CD4-positive, alpha-beta memory T cell (primary cell): ENCODE data around the gene OST4. TPM values are rescaled to one million over a fixed set of nuclear protein-coding genes. Genes with fewer than 3 reads are reported as not detected.
A peak's percentile ranks its signal among the peaks of the same experiment; 100 is the strongest.

Experiments
- CTCF ChIA-PET: fragments of 350-600 bp; sonication (Branson Sonifier 250); formaldehyde crosslinking; loops from one replicate; lab custom pipeline; 2021; ENCODE audit warnings: inconsistent platforms; ENCODE audit not compliant: partially characterized antibody; lab: Charles Lee
- POLR2A ChIA-PET: fragments of 350-600 bp; sonication (Branson Sonifier 250); formaldehyde crosslinking; loops from one replicate; lab custom pipeline; 2021; ENCODE audit not compliant: partially characterized antibody; lab: Charles Lee
- DNase-seq, 5 donors: peaks; one replicate each; pipeline versions ENCODE4 v3.0.0 to v3.0.0-alpha.2; 2020 to 2022; ENCODE audit warnings: mixed read lengths in 1 of 5
- H3K27ac ChIP-seq: one replicate; pipeline ENCODE4 v1.7.0; 2013; ENCODE audit warnings: low read depth, low read length
- H3K27me3 ChIP-seq: 2 replicates; pipeline ENCODE4 v1.7.0; 2013; ENCODE audit warnings: mild to moderate bottlenecking, low read length, moderate library complexity; ENCODE audit not compliant: insufficient read depth
- H3K36me3 ChIP-seq: 2 replicates; pipeline ENCODE4 v1.7.0; 2013; ENCODE audit warnings: mild to moderate bottlenecking, low read length, moderate library complexity; ENCODE audit not compliant: insufficient read depth
- H3K4me1 ChIP-seq: 2 replicates; pipeline ENCODE4 v1.7.0; 2013; ENCODE audit warnings: mild to moderate bottlenecking, low read length, moderate library complexity; ENCODE audit not compliant: insufficient read depth
- H3K4me3 ChIP-seq, 2 donors: one replicate each; pipeline ENCODE4 v1.7.0; 2013; ENCODE audit warnings: low read length in 2 of 2, mild to moderate bottlenecking in 1 of 2
- H3K9me3 ChIP-seq, 2 donors: one replicate each; pipeline ENCODE4 v1.7.0; 2013; ENCODE audit warnings: low read length in 2 of 2, control low read depth in 1 of 2; ENCODE audit not compliant: control insufficient read depth in 1 of 2
- H3K27ac Mint-ChIP-seq, 7 donors: one replicate each; pipeline ENCODE4 v1.8.0; 2020 to 2021; ENCODE audit warnings: mixed read lengths in 7 of 7, mild to moderate bottlenecking in 6 of 7, inconsistent platforms in 3 of 7, moderate library complexity in 3 of 7
- H3K27me3 Mint-ChIP-seq, 2 donors: one replicate each; pipeline ENCODE4 v1.8.0; 2020 to 2021; ENCODE audit warnings: mixed read lengths in 2 of 2
- H3K36me3 Mint-ChIP-seq, 2 donors: one replicate each; pipeline ENCODE4 v1.8.0; 2020 to 2021; ENCODE audit warnings: mixed read lengths in 2 of 2, inconsistent platforms in 1 of 2, mild to moderate bottlenecking in 1 of 2
- H3K4me1 Mint-ChIP-seq, 4 donors: one replicate each; pipeline ENCODE4 v1.8.0; 2020 to 2021; ENCODE audit warnings: mixed read lengths in 4 of 4, mild to moderate bottlenecking in 1 of 4
- H3K4me3 Mint-ChIP-seq, 8 donors: one replicate each; pipeline ENCODE4 v1.8.0; 2020 to 2021; ENCODE audit warnings: mixed read lengths in 8 of 8, mild to moderate bottlenecking in 7 of 8, moderate library complexity in 6 of 8, inconsistent platforms in 3 of 8
- H3K9me3 Mint-ChIP-seq, 8 donors: one replicate each; pipeline ENCODE4 v1.8.0; 2020 to 2021; ENCODE audit warnings: mixed read lengths in 8 of 8, mild to moderate bottlenecking in 5 of 8, inconsistent platforms in 3 of 8, moderate library complexity in 1 of 8
- intact Hi-C: fragments of 100-400 bp; cut with micrococcal nuclease; formaldehyde crosslinking; loops from one replicate; pipeline ENCODE4 v1.15.1; 2023
- polyA plus RNA-seq, 2 donors: library from polyadenylated mRNA; unstranded; fragments of 300-500 nt; fragmentation: Illumina TruSeq; gene quantifications; one replicate each; pipeline ENCODE4 v1.2.3, GENCODE V29; 2021
- total RNA-seq, 2 experiments: library from RNA; stranded (reverse); gene quantifications; one replicate each; pipeline ENCODE4 v1.2.3, GENCODE V29; 2021

The OST4 gene
- total and polyA plus RNA-seq, 4 experiments from 2014 or later: 269 to 958 (median 587) TPM

- Histone ChIP-seq H3K27me3 (no peaks in the 10 kb centered on the region), H3K27ac (no peak overlapping the region), H3K4me1 (peaks cover 9% of the 10 kb centered on the region), H3K9me3 (no peaks in the 10 kb centered on the region), H3K36me3 (no peaks in the 10 kb centered on the region), H3K4me3 (no peak overlapping the region)
- Mint-ChIP-seq H3K4me3 (no peak overlapping the region), H3K27me3 (no peaks in the 10 kb centered on the region), H3K36me3 (peaks cover 0 to 1% of the 10 kb centered on the region in 2 donors), H3K9me3 (no peaks in the 10 kb centered on the region), H3K27ac (no peak overlapping the region), H3K4me1 (peaks cover 8 to 16% (median 10%) of the 10 kb centered on the region in 4 donors)
- POLR2A ChIA-PET: interaction anchor here (1.3 to 1.8 kb wide), 2 partner anchors 16 to 26 kb away, joined by 4 to 6 read pairs; partner anchors contain the start of gene OST4
- CTCF ChIA-PET: interaction anchor here (0.9 to 10.0 kb wide), 8 partner anchors 10 to 206 kb away, joined by 3 to 121 read pairs (median 6); partner anchors contain the start of genes KHK and TRIM54
- no peak for DNase-seq
- intact Hi-C loops: no loop called here
These were observed 25.9 kb upstream of the OST4 start for GRCh38 chr2:27097341-27097740.

- H3K4me1 ChIP-seq: peaks cover 9% of the 10 kb centered on the region
- H3K27me3 Mint-ChIP-seq: no peaks in the 10 kb centered on the region
- no peaks in the 10 kb centered on the region for H3K27me3 ChIP-seq
- H3K9me3 ChIP-seq: no peaks in the 10 kb centered on the region
- peaks cover 0 to 1% of the 10 kb centered on the region in 2 donors for H3K36me3 Mint-ChIP-seq
- POLR2A ChIA-PET: interaction anchor here (0.9 to 2.0 kb wide), 4 partner anchors 10 to 25 kb away, joined by 3 to 10 read pairs (median 5); partner anchors contain the start of genes KHK and OST4
- peaks cover 8 to 16% (median 10%) of the 10 kb centered on the region in 4 donors for H3K4me1 Mint-ChIP-seq
- no peak overlapping the region for H3K4me3 ChIP-seq
- H3K4me3 Mint-ChIP-seq: peak overlapping the region in 1 of 8 donors; percentile 35
- no peaks in the 10 kb centered on the region for H3K9me3 Mint-ChIP-seq
- peak overlapping the region in 2 of 7 donors; percentile 50 to 51 for H3K27ac Mint-ChIP-seq
- no peak for DNase-seq
- no peaks in the 10 kb centered on the region for H3K36me3 ChIP-seq
- intact Hi-C loops: no loop called here
- CTCF ChIA-PET: interaction anchor here (0.6 to 10.0 kb wide), 9 partner anchors 10 to 586 kb away, joined by 3 to 121 read pairs (median 5); partner anchors contain the start of genes KHK and TRIM54
- no peak overlapping the region for H3K27ac ChIP-seq
These were observed 25.4 kb upstream of the OST4 start for GRCh38 chr2:27096748-27097297.

- DNase-seq: peak in 3 of 5 donors; percentile 34 to 39 (median 37)
- ChIA-PET POLR2A (interaction anchor here (0.9 to 2.0 kb wide), 4 partner anchors 10 to 24 kb away, joined by 3 to 10 read pairs (median 5); partner anchors contain the start of genes KHK and OST4), CTCF (interaction anchor here (0.6 to 10.0 kb wide), 6 partner anchors 9 to 588 kb away, joined by 3 to 121 read pairs (median 7); partner anchors contain the start of genes KHK and TRIM54)
- Histone ChIP-seq H3K4me1 (peaks cover 9% of the 10 kb centered on the region), H3K4me3 (no peak overlapping the region), H3K27me3 (no peaks in the 10 kb centered on the region), H3K36me3 (no peaks in the 10 kb centered on the region), H3K27ac (no peak overlapping the region), H3K9me3 (no peaks in the 10 kb centered on the region)
- H3K9me3 Mint-ChIP-seq: no peaks in the 10 kb centered on the region
- peak overlapping the region in 4 of 7 donors; percentile 35 to 84 (median 53) for H3K27ac Mint-ChIP-seq
- peaks cover 0 to 1% of the 10 kb centered on the region in 2 donors for H3K36me3 Mint-ChIP-seq
- peak overlapping the region in 7 of 8 donors; percentile 5 to 81 (median 61) for H3K4me3 Mint-ChIP-seq
- H3K27me3 Mint-ChIP-seq: no peaks in the 10 kb centered on the region
- H3K4me1 Mint-ChIP-seq: peaks cover 8 to 16% (median 10%) of the 10 kb centered on the region in 4 donors
- intact Hi-C loops: no loop called here
These were observed 24.5 kb upstream of the OST4 start for GRCh38 chr2:27095745-27096651.

- Histone ChIP-seq H3K9me3 (no peaks in the 10 kb centered on the region), H3K4me3 (no peak overlapping the region), H3K4me1 (peaks cover 9% of the 10 kb centered on the region), H3K36me3 (no peaks in the 10 kb centered on the region), H3K27ac (no peak overlapping the region), H3K27me3 (no peaks in the 10 kb centered on the region)
- ChIA-PET CTCF (interaction anchor here (1.5 to 10.0 kb wide), 3 partner anchors 8 to 187 kb away, joined by 6 to 121 read pairs (median 8); partner anchors contain the start of genes KHK and TRIM54), POLR2A (interaction anchor here (1.8 to 2.0 kb wide), 2 partner anchors 9 to 14 kb away, joined by 6 to 10 read pairs; partner anchors contain the start of gene KHK)
- DNase-seq: no peak
- Mint-ChIP-seq H3K27ac (no peak overlapping the region), H3K9me3 (no peaks in the 10 kb centered on the region), H3K4me3 (peak overlapping the region in 2 of 8 donors; percentile 5 to 65), H3K27me3 (no peaks in the 10 kb centered on the region), H3K36me3 (peaks cover 0 to 1% of the 10 kb centered on the region in 2 donors), H3K4me1 (peaks cover 8 to 16% (median 10%) of the 10 kb centered on the region in 4 donors)
- intact Hi-C loops: no loop called here
These were observed 23.9 kb upstream of the OST4 start for GRCh38 chr2:27095427-27095744.

- Mint-ChIP-seq H3K27me3 (no peaks in the 10 kb centered on the region), H3K9me3 (no peaks in the 10 kb centered on the region), H3K36me3 (no peaks in the 10 kb centered on the region), H3K27ac (peak overlapping the region in 1 of 7 donors; percentile 48), H3K4me3 (no peak overlapping the region), H3K4me1 (peaks cover 8 to 16% (median 10%) of the 10 kb centered on the region in 4 donors)
- Histone ChIP-seq H3K9me3 (no peaks in the 10 kb centered on the region), H3K36me3 (no peaks in the 10 kb centered on the region), H3K4me1 (peaks cover 9% of the 10 kb centered on the region), H3K27me3 (no peaks in the 10 kb centered on the region), H3K4me3 (no peak overlapping the region), H3K27ac (no peak overlapping the region)
- no peak for DNase-seq
- ChIA-PET POLR2A (interaction anchor here (0.8 kb wide), 1 partner anchor 40 kb away, joined by 3 read pairs; the partner anchor contains the start of gene PREB), CTCF (interaction anchor here (1.4 to 10.0 kb wide), 2 partner anchors 188 to 209 kb away, joined by 6 to 121 read pairs; partner anchors contain the start of gene TRIM54)
- intact Hi-C loops: no loop called here
These were observed 23.0 kb upstream of the OST4 start for GRCh38 chr2:27094353-27094984.

- H3K4me3 Mint-ChIP-seq: no peak overlapping the region
- no peaks in the 10 kb centered on the region for H3K36me3 Mint-ChIP-seq
- no peak overlapping the region for H3K4me3 ChIP-seq
- no peaks in the 10 kb centered on the region for H3K9me3 ChIP-seq
- CTCF ChIA-PET: interaction anchor here (1.4 kb wide), 1 partner anchor 210 kb away, joined by 6 read pairs; no protein-coding TSS in a partner anchor
- no peak overlapping the region for H3K27ac ChIP-seq
- H3K9me3 Mint-ChIP-seq: no peaks in the 10 kb centered on the region
- no peaks in the 10 kb centered on the region for H3K36me3 ChIP-seq
- peaks cover 9% of the 10 kb centered on the region for H3K4me1 ChIP-seq
- H3K27me3 Mint-ChIP-seq: no peaks in the 10 kb centered on the region
- intact Hi-C loops: no loop called here
- H3K4me1 Mint-ChIP-seq: peaks cover 8 to 13% (median 10%) of the 10 kb centered on the region in 4 donors
- H3K27me3 ChIP-seq: no peaks in the 10 kb centered on the region
- POLR2A ChIA-PET: no interaction called here
- DNase-seq: no peak
- H3K27ac Mint-ChIP-seq: no peak overlapping the region
These were observed 22.2 kb upstream of the OST4 start for GRCh38 chr2:27093430-27094352.
